Naive thymus-derived CD8-positive, alpha-beta T cell (primary cell): ENCODE measurements around the gene AJUBA. TPM values are rescaled to one million over a fixed set of nuclear protein-coding genes. Genes with fewer than 3 reads are reported as not detected.
"Not testable (repeated sequence)": the region's sequence is repeated elsewhere in the genome, so short reads cannot be mapped to it uniquely, and the experiment has no call there.

Source experiments
- ATAC-seq, 2 donors: fragments of 150-1000 bp; cut with Tn5 transposase in 1 of 2; sonication (Bioruptor Pico), chemical (Tn5 transposase) in 1 of 2; 1 replicate in 1 of 2; 2 replicates in 1 of 2; pipeline ENCODE4 v1.10.0; 2021; ENCODE audit warnings: mild to moderate bottlenecking in 2 of 2, moderate library complexity in 2 of 2
- POLR2A ChIA-PET: fragments of 350-600 bp; sonication (Branson Sonifier 250); formaldehyde crosslinking; loops from one replicate; lab custom pipeline; 2021; ENCODE audit warnings: antibody characterized with exemption; lab: Charles Lee
- DNase-seq, 10 donors: peaks; one replicate each; pipeline versions ENCODE4 v3.0.0 to v3.0.0-alpha.2; 2020 to 2022
- H3K27ac Mint-ChIP-seq, 10 donors: one replicate each; pipeline ENCODE4 v1.8.0; 2020 to 2022; ENCODE audit warnings: mild to moderate bottlenecking in 10 of 10, mixed read lengths in 10 of 10, moderate library complexity in 4 of 10, inconsistent platforms in 1 of 10
- H3K27me3 Mint-ChIP-seq, 5 donors: one replicate each; pipeline ENCODE4 v1.8.0; 2021 to 2022; ENCODE audit warnings: mixed read lengths in 5 of 5
- H3K36me3 Mint-ChIP-seq, 3 donors: one replicate each; pipeline ENCODE4 v1.8.0; 2020 to 2022; ENCODE audit warnings: mixed read lengths in 3 of 3, mild to moderate bottlenecking in 2 of 3, inconsistent platforms in 1 of 3
- H3K4me1 Mint-ChIP-seq, 4 donors: one replicate each; pipeline ENCODE4 v1.8.0; 2021 to 2022; ENCODE audit warnings: mixed read lengths in 4 of 4
- H3K4me3 Mint-ChIP-seq, 10 donors: one replicate each; pipeline ENCODE4 v1.8.0; 2020 to 2022; ENCODE audit warnings: mild to moderate bottlenecking in 10 of 10, mixed read lengths in 10 of 10, moderate library complexity in 6 of 10, inconsistent platforms in 1 of 10
- H3K9me3 Mint-ChIP-seq, 9 donors: one replicate each; pipeline ENCODE4 v1.8.0; 2020 to 2022; ENCODE audit warnings: mixed read lengths in 9 of 9, mild to moderate bottlenecking in 3 of 9, inconsistent platforms in 1 of 9, moderate library complexity in 1 of 9
- polyA plus RNA-seq, 3 donors: library from polyadenylated mRNA; unstranded; fragments of 300-500 nt; fragmentation: Illumina TruSeq; gene quantifications; one replicate each; pipeline ENCODE4 v1.2.3, GENCODE V29; 2021
- total RNA-seq, 8 experiments: library from RNA in 2 of 8; stranded (reverse) in 2 of 8; gene quantifications; one replicate each; pipeline ENCODE4 v1.2.3 and lab custom pipeline; 2021 to 2026

Gene AJUBA
- total and polyA plus RNA-seq, 5 experiments from 2014 or later, result 0.05 to 1.9 (median 1.2) TPM

DNA sequence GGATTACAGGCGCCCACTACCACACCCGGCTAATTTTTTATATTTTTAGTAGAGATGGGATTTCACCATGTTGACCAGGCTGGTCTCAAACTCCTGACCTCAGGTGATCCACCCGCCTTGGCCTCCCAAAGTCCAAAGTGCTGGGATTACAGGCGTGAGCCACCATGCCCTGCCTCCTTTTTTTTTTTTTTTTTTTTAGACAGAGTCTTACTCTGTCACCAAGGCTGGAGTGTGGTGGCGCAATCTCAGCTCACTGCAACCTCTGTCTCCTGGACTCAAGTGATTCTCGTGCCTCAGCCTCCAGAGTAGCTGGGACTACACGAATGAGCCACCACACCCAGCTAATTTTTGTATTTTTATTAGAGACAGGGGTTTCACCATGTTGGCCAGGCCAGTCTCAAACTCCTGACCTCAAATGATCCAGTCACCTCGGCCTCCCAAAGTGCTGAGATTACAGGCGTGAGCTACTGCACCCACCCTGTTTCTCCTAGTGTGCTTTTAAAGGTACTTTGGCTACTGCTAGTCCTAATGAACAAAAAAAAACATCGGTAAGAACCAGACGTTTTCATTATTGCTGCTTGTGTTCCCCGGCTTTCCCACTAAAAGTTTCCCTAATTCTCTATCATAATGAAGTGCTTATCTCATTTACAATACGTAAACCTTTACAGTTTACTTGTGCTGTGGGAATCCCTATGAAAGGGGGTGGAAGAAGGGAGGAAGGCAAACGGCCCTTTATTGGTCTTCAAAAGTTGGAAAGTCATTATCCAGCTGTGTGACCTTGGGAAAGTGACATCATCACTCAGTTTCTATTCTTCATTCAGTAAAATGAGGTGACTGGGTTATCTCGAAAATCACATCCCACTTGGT is 16.2 kb downstream of the AJUBA start:
- not testable (repeated sequence) for H3K27me3 Mint-ChIP-seq, DNase-seq, H3K36me3 Mint-ChIP-seq, H3K4me1 Mint-ChIP-seq, H3K27ac Mint-ChIP-seq, H3K9me3 Mint-ChIP-seq, ATAC-seq, H3K4me3 Mint-ChIP-seq
- POLR2A ChIA-PET, result interaction anchor here (0.7 kb wide), 2 partner anchors 18 to 445 kb away, joined by 3 to 4 read pairs; no protein-coding TSS in a partner anchor

DNA sequence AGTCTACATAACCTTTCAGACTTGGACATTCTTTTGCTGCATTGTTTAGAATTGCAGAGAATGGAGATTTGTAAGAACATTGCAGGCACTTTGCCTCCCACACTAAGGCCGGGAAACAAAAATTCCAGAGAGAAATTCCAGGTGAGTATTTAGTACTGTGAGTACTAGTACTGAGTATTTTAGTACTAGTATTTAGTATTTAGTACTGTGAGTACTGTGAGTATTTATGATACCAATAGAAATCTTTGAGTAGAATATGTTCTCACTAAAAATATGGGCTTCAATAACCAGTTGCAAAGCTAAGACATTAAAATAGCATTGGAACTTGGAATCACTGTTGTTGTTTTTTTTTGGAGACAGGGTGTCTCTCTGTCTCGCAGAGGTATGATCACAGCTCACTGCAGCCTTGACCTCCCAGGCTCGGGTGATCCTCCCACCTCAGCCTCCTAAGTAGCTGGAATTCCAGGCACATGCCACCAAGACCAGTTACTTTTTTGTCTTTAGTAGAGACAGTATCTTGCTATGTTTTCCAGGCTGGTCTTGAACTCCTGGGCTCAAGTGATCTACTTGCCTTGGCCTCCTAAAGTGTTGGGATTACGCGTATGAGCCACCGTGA is 20.2 kb downstream of the AJUBA start:
- POLR2A ChIA-PET, result no interaction called here
- Mint-ChIP-seq H3K4me3 (no peak overlapping the region), H3K9me3 (no peaks in the 10 kb centered on the region), H3K27ac (no peak overlapping the region), H3K4me1 (peaks cover 0 to 6% (median under 1%) of the 10 kb centered on the region in 4 donors), H3K27me3 (no peaks in the 10 kb centered on the region), H3K36me3 (no peaks in the 10 kb centered on the region)
- DNase-seq (no peak), ATAC-seq (no peak)

DNA sequence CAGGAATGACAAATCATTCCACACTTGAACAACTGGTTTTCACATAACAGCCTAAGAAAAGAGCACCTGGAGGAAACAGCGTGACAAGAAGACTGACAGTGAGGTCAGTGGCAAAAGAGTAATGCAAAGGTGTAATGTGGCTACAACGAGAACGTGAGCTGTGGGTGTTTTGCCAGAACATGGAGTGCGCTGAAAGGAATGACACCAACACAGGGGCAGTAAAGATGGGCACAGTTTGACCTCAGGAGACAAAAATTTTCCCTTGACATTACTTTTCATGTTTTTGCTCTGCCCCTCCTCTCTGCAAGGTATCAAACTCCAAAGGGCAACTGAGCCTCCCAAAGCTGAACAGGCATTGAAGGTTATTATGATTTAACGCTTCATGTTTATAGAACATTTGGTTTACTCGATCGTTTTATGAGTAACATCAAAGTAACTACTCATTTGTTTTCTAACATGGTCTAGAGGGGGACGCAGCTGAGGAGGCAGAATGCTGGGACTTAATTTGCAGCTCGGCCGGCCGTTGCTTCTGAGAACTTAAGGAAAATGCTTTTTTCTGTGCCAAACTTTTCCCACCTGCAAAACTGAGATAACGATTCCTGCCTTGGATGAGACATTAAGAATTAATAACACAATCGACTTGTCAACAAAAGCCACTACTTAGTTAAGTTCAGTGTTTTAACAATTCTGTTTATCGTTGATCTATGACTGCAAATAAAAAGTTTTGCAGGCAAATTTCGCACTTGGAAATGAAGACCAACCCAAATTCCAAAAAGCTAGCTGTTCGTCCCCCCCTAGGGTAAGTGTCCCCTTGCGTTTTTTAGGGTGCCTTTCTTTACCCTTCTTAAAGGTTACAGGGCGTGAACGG is 26.4 kb downstream of the AJUBA start:
- peak in 1 of 10 donors; percentile 5 for DNase-seq
- POLR2A ChIA-PET, result interaction anchor here (0.6 to 3.8 kb wide), 14 partner anchors 9 to 386 kb away, joined by 3 to 14 read pairs (median 4); partner anchors contain the start of genes ACIN1, AJUBA, C14orf119 and OXA1L
- H3K4me3 Mint-ChIP-seq, result peak overlapping the region; percentile 81 to 95 (median 92)
- no peaks in the 10 kb centered on the region for H3K9me3 Mint-ChIP-seq
- no peaks in the 10 kb centered on the region for H3K27me3 Mint-ChIP-seq
- peak overlapping the region; percentile 79 to 96 (median 92) for H3K27ac Mint-ChIP-seq
- no peak for ATAC-seq
- peaks cover 12 to 21% (median 19%) of the 10 kb centered on the region in 4 donors for H3K4me1 Mint-ChIP-seq
- peaks cover 0 to 20% (median 0%) of the 10 kb centered on the region in 3 donors for H3K36me3 Mint-ChIP-seq

DNA sequence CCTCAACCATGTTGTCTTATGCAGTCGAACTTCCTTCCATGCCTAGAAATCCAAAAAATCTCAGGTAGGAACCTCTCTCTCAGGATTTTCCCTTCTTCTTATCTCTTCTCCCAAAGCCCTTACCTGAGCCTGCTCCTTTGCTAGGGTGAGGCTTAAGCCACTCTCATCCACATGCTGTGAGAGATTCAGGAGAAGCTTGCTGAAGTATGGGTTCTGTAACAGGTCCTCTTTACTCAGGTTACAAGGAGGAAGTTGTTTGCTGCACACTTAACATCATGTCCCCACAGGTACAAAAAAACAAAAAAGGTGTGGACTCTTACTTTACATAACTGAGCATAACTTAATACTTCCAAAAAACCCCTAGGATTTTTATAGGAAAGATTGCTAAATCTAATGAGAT is 29.9 kb downstream of the AJUBA start:
- Mint-ChIP-seq H3K27me3 (no peaks in the 10 kb centered on the region), H3K4me1 (peaks cover 12 to 20% (median 17%) of the 10 kb centered on the region in 4 donors), H3K36me3 (peaks cover 0 to 40% (median 1%) of the 10 kb centered on the region in 3 donors), H3K9me3 (no peaks in the 10 kb centered on the region), H3K27ac (peak overlapping the region in 4 of 10 donors; percentile 0 to 73 (median 22)), H3K4me3 (no peak overlapping the region)
- ATAC-seq, result no peak
- POLR2A ChIA-PET, result no interaction called here
- no peak for DNase-seq

DNA sequence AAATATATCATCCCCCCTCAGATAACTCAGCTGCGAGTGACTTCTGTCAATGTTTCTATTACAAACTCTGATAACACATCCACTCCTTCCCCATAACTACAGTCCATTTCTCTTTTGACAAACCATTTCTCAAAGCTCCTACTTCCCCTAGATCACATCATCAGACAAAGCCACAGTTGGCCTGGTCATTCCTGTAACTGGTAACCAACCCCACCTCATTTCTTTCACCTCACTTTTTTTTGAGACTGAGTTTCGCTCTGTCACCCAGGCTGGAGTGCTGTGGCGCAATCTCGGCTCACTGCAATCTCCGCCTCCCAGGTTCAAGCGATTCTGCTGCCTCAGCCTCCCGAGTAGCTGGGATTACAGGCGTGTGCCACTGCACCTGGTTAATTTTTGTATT is 30.6 kb downstream of the AJUBA start:
- POLR2A ChIA-PET, result not testable (repeated sequence)

DNA sequence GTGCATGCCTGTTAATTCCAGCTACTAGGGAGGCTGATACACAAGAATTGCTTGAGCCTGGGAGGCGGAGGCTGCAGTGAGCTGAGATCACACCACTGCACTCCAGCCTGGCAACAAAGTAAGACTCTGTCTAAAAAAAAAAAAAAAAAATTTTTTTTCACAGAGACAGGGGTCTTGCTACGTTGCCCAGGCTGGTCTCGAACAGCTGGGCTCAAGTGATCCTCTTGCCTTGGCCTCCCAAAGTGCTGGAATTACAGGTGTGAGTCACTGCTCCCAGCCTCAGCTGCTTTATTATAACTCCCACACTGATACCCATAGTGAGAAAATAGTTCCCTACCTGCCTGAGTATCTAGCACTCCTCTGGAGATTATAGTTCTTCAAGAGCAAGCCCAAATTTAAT is 36.7 kb downstream of the AJUBA start:
- no peak overlapping the region for H3K4me3 Mint-ChIP-seq
- H3K27ac Mint-ChIP-seq, result no peak overlapping the region
- POLR2A ChIA-PET, result interaction anchor here (0.9 kb wide), 1 partner anchor 11 kb away, joined by 3 read pairs; the partner anchor contains the start of gene HAUS4
- H3K9me3 Mint-ChIP-seq, result no peaks in the 10 kb centered on the region
- H3K4me1 Mint-ChIP-seq, result peaks cover 0 to 1% (median 0%) of the 10 kb centered on the region in 4 donors
- peaks cover 0 to 49% (median 1%) of the 10 kb centered on the region in 3 donors for H3K36me3 Mint-ChIP-seq
- DNase-seq (no peak), ATAC-seq (no peak)
- H3K27me3 Mint-ChIP-seq, result no peaks in the 10 kb centered on the region

More for the DNA sequence above, 30.6 kb downstream of the AJUBA start:
- peaks cover 0 to 47% (median 1%) of the 10 kb centered on the region in 3 donors for H3K36me3 Mint-ChIP-seq
- ATAC-seq, H3K4me3 Mint-ChIP-seq, H3K9me3 Mint-ChIP-seq, DNase-seq, H3K27me3 Mint-ChIP-seq: not testable (repeated sequence)
- H3K4me1 Mint-ChIP-seq, result peaks cover 12 to 17% (median 16%) of the 10 kb centered on the region in 4 donors
- peak overlapping the region in 3 of 10 donors; percentile 0 to 1 (median 1) for H3K27ac Mint-ChIP-seq

DNA sequence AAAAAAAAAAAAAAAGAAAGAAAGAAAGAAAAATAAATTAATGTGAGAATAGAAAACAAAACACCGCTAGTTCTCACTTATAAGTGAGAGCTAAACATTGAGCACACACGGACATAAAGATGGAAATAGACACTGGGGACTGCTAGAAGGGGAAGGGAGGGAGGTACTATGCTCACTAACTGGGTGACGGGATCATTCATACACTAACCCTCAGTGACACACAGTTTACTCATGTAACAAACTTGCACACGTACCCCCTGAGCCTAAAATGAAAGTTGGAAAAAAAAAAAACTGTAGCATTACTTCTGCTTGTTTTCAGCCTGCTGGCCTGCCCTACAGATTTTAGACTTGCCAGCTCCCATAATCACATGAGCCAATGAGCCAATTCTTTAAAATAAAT is 42.7 kb downstream of the AJUBA start:
- Mint-ChIP-seq H3K27me3 (no peaks in the 10 kb centered on the region), H3K27ac (peak overlapping the region in 1 of 10 donors; percentile 76), H3K9me3 (no peaks in the 10 kb centered on the region), H3K4me1 (peaks cover 0 to 2% (median 0%) of the 10 kb centered on the region in 4 donors), H3K4me3 (no peak overlapping the region), H3K36me3 (peaks cover 0 to 14% (median 0%) of the 10 kb centered on the region in 3 donors)
- ATAC-seq, result no peak
- no peak for DNase-seq
- POLR2A ChIA-PET, result interaction anchor here (0.6 to 1.0 kb wide), 3 partner anchors 41 to 1408 kb away, joined by 3 to 6 read pairs (median 4); no protein-coding TSS in a partner anchor

DNA sequence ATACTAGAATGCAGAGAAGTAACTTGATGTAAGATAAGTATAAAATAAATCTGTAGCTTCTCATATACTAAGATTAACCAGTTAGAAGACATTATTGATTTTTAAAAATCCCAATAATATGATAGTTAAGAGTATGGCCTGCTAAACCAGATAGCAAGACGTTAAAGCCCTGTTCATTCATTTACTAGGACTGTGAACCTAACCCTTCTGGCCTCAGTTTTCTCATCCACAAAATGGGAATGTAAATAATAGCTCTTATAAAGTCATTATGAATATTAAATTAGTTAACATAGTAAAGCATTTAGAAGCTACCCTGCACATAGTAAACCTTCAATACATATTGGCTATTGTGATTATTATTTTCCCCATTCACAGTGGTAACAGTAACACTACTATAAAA is 47.2 kb downstream of the AJUBA start:
- Mint-ChIP-seq H3K27ac (no peak overlapping the region), H3K4me3 (no peak overlapping the region), H3K9me3 (no peaks in the 10 kb centered on the region), H3K27me3 (no peaks in the 10 kb centered on the region), H3K4me1 (peaks cover 3 to 10% (median 6%) of the 10 kb centered on the region in 4 donors), H3K36me3 (no peaks in the 10 kb centered on the region)
- no peak for ATAC-seq
- no peak for DNase-seq
- POLR2A ChIA-PET, result interaction anchor here (0.6 kb wide), 1 partner anchor 415 kb away, joined by 3 read pairs; no protein-coding TSS in a partner anchor

DNA sequence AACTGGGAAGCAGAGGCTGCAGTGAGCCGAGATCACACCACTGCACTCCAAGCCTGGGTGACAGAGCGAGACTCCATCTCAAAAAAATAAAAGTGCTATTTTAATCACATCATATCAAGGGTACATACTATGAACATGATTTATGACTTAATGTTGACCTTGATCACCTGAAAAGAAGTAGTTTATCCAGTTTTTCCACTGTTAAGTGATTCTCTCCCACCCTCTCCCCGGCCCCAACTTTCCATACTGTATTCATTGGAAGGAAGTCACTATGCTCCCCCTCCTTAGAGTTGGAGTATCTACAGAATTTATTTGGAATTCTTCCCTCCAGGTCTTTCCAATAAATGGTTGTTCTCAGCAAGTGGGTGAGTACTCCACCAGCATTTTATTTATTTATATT is 50.2 kb downstream of the AJUBA start:
- Mint-ChIP-seq H3K36me3 (peaks cover 0 to 2% (median 0%) of the 10 kb centered on the region in 3 donors), H3K27me3 (no peaks in the 10 kb centered on the region), H3K4me3 (peak overlapping the region in 1 of 10 donors; percentile 39), H3K4me1 (peaks cover 5 to 11% (median 7%) of the 10 kb centered on the region in 4 donors), H3K9me3 (no peaks in the 10 kb centered on the region), H3K27ac (peak overlapping the region in 6 of 10 donors; percentile 3 to 68 (median 19))
- no peak for DNase-seq
- ATAC-seq, result no peak
- POLR2A ChIA-PET, result interaction anchor here (0.6 kb wide), 1 partner anchor 230 kb away, joined by 3 read pairs; no protein-coding TSS in a partner anchor

DNA sequence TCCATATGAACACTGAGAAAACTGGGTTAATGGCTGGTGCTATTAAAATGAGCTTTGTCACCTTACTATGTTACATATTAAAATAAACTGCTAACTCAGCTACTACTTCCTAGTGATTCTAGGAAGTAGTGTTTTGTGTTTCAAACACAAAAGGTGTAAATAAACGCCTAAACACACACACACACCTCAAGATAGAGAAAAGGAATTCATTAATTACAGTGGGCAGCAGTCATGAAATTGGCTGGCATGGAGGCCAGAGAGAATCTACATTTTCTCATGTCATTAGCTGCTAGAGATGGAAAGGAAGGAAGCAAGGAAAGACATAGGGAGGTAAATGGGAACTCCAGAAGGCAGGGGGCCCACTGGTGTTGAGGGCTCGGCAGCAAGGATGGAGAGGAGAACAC is 52.4 kb downstream of the AJUBA start:
- H3K9me3 Mint-ChIP-seq, result no peaks in the 10 kb centered on the region
- H3K36me3 Mint-ChIP-seq, result peaks cover 0 to 20% (median 6%) of the 10 kb centered on the region in 3 donors
- H3K4me3 Mint-ChIP-seq, result no peak overlapping the region
- H3K27me3 Mint-ChIP-seq, result no peaks in the 10 kb centered on the region
- no peak overlapping the region for H3K27ac Mint-ChIP-seq
- POLR2A ChIA-PET, result interaction anchor here (0.6 to 3.7 kb wide), 14 partner anchors 11 to 1010 kb away, joined by 3 to 55 read pairs (median 4); partner anchors contain the start of genes AJUBA, HAUS4, LRP10 and PABPN1
- peaks cover 7 to 15% (median 10%) of the 10 kb centered on the region in 4 donors for H3K4me1 Mint-ChIP-seq
- DNase-seq (no peak), ATAC-seq (peak in 1 of 2 donors; percentile 10)

DNA sequence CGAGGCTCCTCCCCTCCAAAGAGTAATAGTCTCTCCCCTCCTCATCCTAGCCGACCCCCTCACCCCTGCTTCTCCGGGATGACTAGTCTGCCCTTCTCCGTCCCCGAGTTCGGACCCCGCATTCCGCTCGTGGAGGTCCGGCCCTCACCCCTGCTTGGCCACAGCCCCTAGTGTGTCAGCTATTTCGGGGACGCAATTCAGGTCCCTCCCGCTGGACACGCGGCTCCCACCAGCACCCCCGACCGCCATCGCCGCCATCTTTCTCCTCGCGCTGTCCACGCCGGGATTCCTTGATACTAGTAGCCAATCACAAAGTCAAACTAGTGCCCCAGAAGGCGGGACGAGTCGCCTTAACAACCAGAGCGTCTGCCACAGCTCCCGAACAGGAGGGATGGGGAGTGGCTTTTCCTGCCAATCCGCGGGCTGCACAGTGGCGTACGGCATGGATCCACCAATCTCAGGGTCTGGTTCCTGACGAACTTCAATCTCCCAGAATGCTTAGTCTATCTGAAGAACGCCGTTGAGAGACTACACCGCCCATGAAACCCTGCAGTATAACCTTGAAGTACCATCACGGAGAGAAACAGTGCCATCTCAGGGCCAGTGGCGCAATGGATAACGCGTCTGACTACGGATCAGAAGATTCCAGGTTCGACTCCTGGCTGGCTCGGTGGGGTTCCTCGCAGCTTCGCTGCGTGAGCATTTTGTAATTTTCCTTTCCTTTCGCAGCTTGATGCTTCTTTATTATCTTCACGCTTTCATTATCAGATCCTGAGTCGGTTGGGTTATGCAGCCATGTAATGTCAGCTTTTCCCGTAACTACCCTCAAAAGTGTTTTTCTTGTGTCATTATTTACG is 53.0 kb downstream of the AJUBA start, which contains the start of gene PRMT5:
TSS of gene PRMT5 (minus strand) at position 273 of the 857 bp plus-strand sequence. CDS start at position 258, 15 bp downstream.
- Mint-ChIP-seq H3K4me3 (no peak within 1 kb of the TSS), H3K4me1 (peaks cover 7 to 15% (median 11%) of the 10 kb centered on the region in 4 donors), H3K27me3 (no peaks in the 10 kb centered on the region), H3K9me3 (no peaks in the 10 kb centered on the region), H3K36me3 (peaks cover 0 to 26% (median 10%) of the 10 kb centered on the region in 3 donors), H3K27ac (no peak within 1 kb of the TSS)
- POLR2A ChIA-PET, result interaction anchor here (0.6 to 3.7 kb wide), 17 partner anchors 11 to 1205 kb away, joined by 3 to 55 read pairs (median 4); partner anchors contain the start of genes AJUBA, HAUS4, LRP10 and PABPN1
- ATAC-seq, result peak; percentile 96
- DNase-seq, result peak; percentile 89 to 99 (median 98)
